Measurements from ENCODE around the gene SYTL1. TPM values are rescaled to one million over a fixed set of nuclear protein-coding genes. Genes with fewer than 3 reads are reported as not detected.

The SYTL1 gene
- total RNA-seq, 4 donors from 2014 or later = 5.2 to 9.2 (median 6.9) TPM

GRCh38 chr1:27332536-27333281 is 9.1 kb upstream of the SYTL1 start:
- Histone ChIP-seq H3K36me3 (peaks cover 0 to 4% (median 2%) of the 10 kb centered on the region in 4 donors), H3K27me3 (no peaks in the 10 kb centered on the region), H3K4me3 (no peak overlapping the region), H3K4me1 (no peaks in the 10 kb centered on the region), H3K27ac (no peak overlapping the region), H3K9me3 (no peaks in the 10 kb centered on the region)
- DNase-seq = peak; percentile 39
- in situ Hi-C loops (cut with MboI; ENCODE audit: low pct_ligation_motif_present in 1 of 4, low pct_unique_long_range_greater_than_20kb in 1 of 4, low sequenced_read_pairs in 3 of 4) = no loop called here
- TF ChIP-seq EP300 (IDR thresholded peaks at IDR 0.05; ENCODE audit: low read depth) (no peak), CTCF (IDR thresholded peaks at IDR 0.05) (peak; percentile 68 to 85 (median 83)), POLR2AphosphoS5 (IDR thresholded peaks at IDR 0.05) (no peak), POLR2A (IDR thresholded peaks at IDR 0.05) (no peak)
- intact Hi-C loops (cut with DNase I; ENCODE audit: low total_unique reads) = no loop called here
- 61 to 100% methylated on average over 1 to 10 of the region's 11 CpGs for WGBS, 2 donors (ENCODE audit: low coverage in 1 of 2)

GRCh38 chr1:27333717-27334279 is 8.0 kb upstream of the SYTL1 start:
- Histone ChIP-seq H3K36me3 (peaks cover 0 to 4% (median 2%) of the 10 kb centered on the region in 4 donors), H3K27ac (no peak overlapping the region), H3K27me3 (no peaks in the 10 kb centered on the region), H3K4me3 (no peak overlapping the region), H3K4me1 (no peaks in the 10 kb centered on the region), H3K9me3 (no peaks in the 10 kb centered on the region)
- in situ Hi-C loops (cut with MboI; ENCODE audit: low pct_ligation_motif_present in 1 of 4, low pct_unique_long_range_greater_than_20kb in 1 of 4, low sequenced_read_pairs in 3 of 4) (no loop called here), intact Hi-C loops (cut with DNase I; ENCODE audit: low total_unique reads) (no loop called here)
- no peak for DNase-seq
- 86% methylated on average over 17 of the region's 17 CpGs; no CpG with 5 or more reads in 1 of the 2 donors for WGBS, 2 donors (ENCODE audit: low coverage in 1 of 2)
- TF ChIP-seq EP300 (IDR thresholded peaks at IDR 0.05; ENCODE audit: low read depth) = no peak
- no peak for TF ChIP-seq POLR2AphosphoS5 (IDR thresholded peaks at IDR 0.05)
- TF ChIP-seq POLR2A (IDR thresholded peaks at IDR 0.05) = no peak
- no peak for TF ChIP-seq CTCF (IDR thresholded peaks at IDR 0.05)

GRCh38 chr1:27335506-27336422 is 6.1 kb upstream of the SYTL1 start:
- Histone ChIP-seq H3K9me3 (no peaks in the 10 kb centered on the region), H3K4me3 (no peak overlapping the region), H3K27ac (no peak overlapping the region), H3K4me1 (peaks cover 0 to 1% (median 0%) of the 10 kb centered on the region in 4 donors), H3K36me3 (peaks cover 0 to 4% (median 2%) of the 10 kb centered on the region in 4 donors), H3K27me3 (no peaks in the 10 kb centered on the region)
- WGBS, 2 donors (ENCODE audit: low coverage in 1 of 2) = 89% methylated on average over 17 of the region's 17 CpGs; no CpG with 5 or more reads in 1 of the 2 donors
- in situ Hi-C loops (cut with MboI; ENCODE audit: low pct_ligation_motif_present in 1 of 4, low pct_unique_long_range_greater_than_20kb in 1 of 4, low sequenced_read_pairs in 3 of 4) (no loop called here), intact Hi-C loops (cut with DNase I; ENCODE audit: low total_unique reads) (no loop called here)
- TF ChIP-seq CTCF (IDR thresholded peaks at IDR 0.05) (no peak), EP300 (IDR thresholded peaks at IDR 0.05; ENCODE audit: low read depth) (no peak), POLR2A (IDR thresholded peaks at IDR 0.05) (no peak), POLR2AphosphoS5 (IDR thresholded peaks at IDR 0.05) (no peak)
- DNase-seq = no peak

- 90% methylated on average over 5 of the region's 5 CpGs; no CpG with 5 or more reads in 1 of the 2 donors for WGBS, 2 donors (ENCODE audit: low coverage in 1 of 2)
Observed at GRCh38 chr1:27336756-27337155, 5.1 kb upstream of the SYTL1 start.

More at GRCh38 chr1:27336756-27337155, 5.1 kb upstream of the SYTL1 start:
- DNase-seq = no peak
- H3K36me3 ChIP-seq = peaks cover 0 to 4% (median 2%) of the 10 kb centered on the region in 4 donors
- H3K27me3 ChIP-seq = no peaks in the 10 kb centered on the region
- no peak overlapping the region for H3K27ac ChIP-seq
- TF ChIP-seq EP300 (IDR thresholded peaks at IDR 0.05; ENCODE audit: low read depth) (no peak), POLR2A (IDR thresholded peaks at IDR 0.05) (no peak), CTCF (IDR thresholded peaks at IDR 0.05) (no peak), POLR2AphosphoS5 (IDR thresholded peaks at IDR 0.05) (no peak)
- H3K4me3 ChIP-seq = no peak overlapping the region
- H3K9me3 ChIP-seq = no peaks in the 10 kb centered on the region
- H3K4me1 ChIP-seq = peaks cover 0 to 10% (median 3%) of the 10 kb centered on the region in 4 donors
- intact Hi-C loops (cut with DNase I; ENCODE audit: low total_unique reads) = no loop called here
- in situ Hi-C loops (cut with MboI; ENCODE audit: low pct_ligation_motif_present in 1 of 4, low pct_unique_long_range_greater_than_20kb in 1 of 4, low sequenced_read_pairs in 3 of 4) = no loop called here

All from transverse colon (tissue), 4 donors.